IPS DF 4.7 (cell line): Measurements from ENCODE around the gene LMF1.
"Not testable (repeated sequence)": the region's sequence is repeated elsewhere in the genome, so short reads cannot be mapped to it uniquely, and the experiment has no call there.

Experiments used
- DNase-seq: peaks from one replicate; pipeline ENCODE4 v3.0.0-alpha.2; 2013; ENCODE audit warnings: low spot score; ENCODE audit errors: extremely low read depth

Gene LMF1

GRCh38 chr16:851871-852270, 118.9 kb downstream of the LMF1 start:
- DNase-seq: no peak

GRCh38 chr16:851209-851810, 119.5 kb downstream of the LMF1 start:
- no peak for DNase-seq

DNA sequence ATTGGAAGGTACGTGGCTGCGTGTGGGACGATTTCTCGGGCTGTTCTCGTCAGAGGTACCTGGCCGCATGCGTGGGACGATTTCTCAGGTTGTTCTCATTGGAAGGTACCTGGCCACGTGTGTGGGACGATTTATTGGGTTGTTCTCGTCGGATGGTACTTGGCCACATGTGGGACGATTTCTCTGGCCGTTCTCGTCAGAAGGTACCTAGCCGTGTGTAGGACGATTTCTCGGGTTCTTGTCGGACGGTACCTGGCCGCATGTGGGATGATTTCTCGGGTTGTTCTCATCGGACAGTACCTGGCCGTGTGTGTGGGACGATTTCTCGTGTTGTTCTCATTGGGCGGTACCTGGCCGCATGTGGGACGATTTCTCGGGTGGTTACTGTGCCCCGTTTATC, 120.1 kb downstream of the LMF1 start:
- no peak for DNase-seq

- no peak for DNase-seq
Measured at GRCh38 chr16:848510-849253, 122.1 kb downstream of the LMF1 start.

GRCh38 chr16:847681-848445, 122.9 kb downstream of the LMF1 start:
- no peak for DNase-seq

DNA sequence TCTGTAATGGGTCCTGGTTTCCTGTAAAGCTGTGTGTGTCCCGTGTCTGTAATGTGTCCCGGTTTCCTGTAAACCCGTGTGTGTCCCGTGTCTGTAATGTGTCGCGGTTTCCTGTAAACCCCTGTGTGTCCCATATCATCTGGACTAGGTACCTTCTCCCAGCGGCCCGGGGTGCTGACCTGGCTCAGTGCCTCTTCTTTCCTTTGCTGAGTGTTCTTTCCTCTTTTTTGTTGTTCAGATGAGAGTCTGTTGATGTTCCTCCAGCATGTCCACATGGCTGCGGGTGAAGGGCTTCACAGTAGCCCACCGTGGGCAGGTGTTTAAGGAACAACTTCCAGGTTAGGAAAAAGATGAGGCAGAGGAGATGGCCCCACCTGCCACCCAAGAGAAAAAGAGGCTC, 123.6 kb downstream of the LMF1 start:
- no peak for DNase-seq

- no peak for DNase-seq
Measured at GRCh38 chr16:845351-845745, 125.4 kb downstream of the LMF1 start.

GRCh38 chr16:844638-845350, 126.0 kb downstream of the LMF1 start:
- no peak for DNase-seq

DNA sequence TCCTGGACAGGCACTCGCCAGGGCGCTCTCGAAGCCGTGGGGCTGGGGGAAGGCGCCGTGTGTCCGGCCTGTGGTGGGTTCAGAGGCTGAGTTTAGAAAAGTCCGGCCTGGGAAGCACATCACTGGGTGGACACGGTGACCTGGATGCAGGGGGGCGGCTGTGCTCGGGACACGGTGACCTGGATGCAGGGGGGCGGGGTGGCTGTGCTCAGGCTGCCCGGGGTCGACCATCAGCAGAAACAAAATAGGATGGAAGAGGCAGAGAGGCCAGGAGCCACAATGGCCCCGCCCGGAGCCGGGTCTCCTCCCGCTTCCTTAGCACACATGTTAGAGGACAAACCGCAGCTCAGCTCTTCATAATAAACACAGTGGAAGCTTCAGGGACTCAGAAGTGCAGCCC, 127.0 kb downstream of the LMF1 start:
- DNase-seq: no peak

- DNase-seq: no peak
Measured at GRCh38 chr16:842711-843560, 127.8 kb downstream of the LMF1 start.

GRCh38 chr16:842061-842476, 128.7 kb downstream of the LMF1 start:
- DNase-seq: no peak

- DNase-seq: no peak
Measured at GRCh38 chr16:841455-842060, 129.2 kb downstream of the LMF1 start.

DNA sequence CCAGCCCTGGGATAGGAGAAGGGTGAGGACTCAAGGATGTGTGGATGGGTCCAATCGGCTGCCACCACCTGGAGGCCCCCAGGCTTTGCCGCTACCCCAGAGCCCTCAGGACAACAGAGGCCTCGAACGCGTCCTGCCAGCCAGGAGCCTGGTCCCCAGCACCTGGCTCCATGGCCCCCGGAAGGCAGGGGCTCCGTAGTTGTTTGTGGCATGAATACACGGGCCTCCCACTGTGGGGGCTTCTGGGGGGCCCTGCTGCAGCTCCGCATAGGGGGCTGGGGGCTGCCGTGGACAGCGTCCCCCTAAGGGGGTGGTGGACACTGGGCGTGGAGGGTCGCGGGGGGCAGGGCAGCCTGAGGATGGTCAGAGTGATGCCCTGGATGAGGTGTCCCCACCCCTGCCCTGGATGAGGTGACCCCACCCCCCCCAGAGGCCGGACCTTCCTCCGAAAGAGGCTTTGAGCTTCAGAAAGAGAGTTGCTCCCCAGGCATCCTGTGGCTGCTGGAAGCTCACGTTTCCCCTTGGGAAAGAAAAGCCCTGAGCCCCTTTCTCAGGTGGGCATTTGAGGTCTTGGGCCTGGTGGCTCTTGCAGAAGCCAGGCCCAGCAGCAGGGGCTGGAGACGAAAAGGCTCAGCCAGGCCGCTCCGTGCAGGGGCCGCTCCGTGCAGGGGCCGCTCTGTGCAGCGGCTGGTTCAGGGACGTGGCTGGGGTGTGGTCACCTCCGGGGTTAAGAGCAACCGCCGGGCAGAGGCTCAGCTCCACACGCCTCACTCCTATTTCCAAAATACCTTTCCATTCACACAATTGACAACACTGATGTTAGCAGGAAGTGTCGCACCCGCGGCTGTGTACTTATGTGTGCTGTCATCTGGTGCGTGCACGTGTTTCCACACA, 130.0 kb downstream of the LMF1 start:
- DNase-seq: no peak

DNA sequence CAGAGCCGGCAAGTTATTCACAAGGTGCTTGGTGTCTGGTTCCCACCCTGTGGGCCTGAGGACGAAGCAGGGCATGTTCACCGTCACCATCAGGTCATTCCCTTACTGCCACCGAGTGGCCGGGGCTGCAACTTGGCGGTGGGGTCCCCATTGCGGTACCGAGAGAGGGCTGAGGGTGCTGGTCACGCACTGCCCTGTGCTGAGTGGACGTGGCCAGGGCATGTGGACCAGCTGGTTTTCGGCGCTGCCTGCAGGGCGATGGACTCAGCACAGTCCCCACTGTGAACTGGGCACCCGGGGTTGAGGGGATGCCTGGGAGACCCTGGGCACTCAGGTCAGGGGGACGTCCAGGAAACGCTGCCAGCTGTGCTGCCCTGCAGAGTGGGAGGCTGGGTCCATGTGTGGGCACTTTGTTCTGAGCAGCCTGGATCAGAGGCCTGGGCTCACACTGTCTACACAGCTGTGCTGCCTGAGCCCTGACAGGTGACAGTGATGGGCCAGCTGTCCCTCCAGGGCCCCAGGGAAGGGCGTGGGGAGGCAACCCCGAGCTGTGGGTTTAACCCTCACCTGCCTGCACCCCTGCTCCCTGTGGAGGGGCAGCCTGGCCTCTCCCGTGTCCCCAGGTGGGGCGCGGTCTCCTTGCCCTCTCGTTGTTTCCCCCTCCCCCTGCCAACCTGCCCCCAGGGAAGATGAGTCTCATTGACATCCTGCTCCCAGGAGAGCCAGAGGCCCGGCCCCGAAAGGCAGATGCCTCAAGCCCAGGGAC, 131.0 kb downstream of the LMF1 start:
- DNase-seq: no peak

- DNase-seq: no peak
Measured at GRCh38 chr16:838741-839140, 132.0 kb downstream of the LMF1 start.

- DNase-seq: not testable (repeated sequence)
Measured at GRCh38 chr16:836822-837221, 134.0 kb downstream of the LMF1 start.

DNA sequence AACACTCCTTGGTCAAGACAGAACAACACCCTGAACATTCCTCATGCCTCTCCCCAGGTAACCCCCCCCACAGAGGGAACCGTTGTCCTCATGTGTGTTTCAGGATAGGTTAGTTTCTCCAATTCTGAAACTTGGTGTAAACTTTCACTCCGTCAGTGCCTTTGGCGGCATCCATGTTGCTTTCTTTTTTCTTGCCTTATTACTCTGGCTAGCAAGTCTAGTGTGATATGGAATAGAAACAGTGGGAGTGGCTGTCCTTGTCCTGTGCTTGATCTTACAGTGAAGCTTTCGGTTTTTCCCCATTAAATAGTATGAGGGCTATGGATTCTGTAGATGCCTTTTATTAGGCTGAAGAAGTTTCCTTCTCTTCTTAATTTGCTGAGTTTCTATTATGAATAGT, 134.6 kb downstream of the LMF1 start:
- DNase-seq: no peak

GRCh38 chr16:835373-835772, 135.4 kb downstream of the LMF1 start:
- DNase-seq: no peak

DNA sequence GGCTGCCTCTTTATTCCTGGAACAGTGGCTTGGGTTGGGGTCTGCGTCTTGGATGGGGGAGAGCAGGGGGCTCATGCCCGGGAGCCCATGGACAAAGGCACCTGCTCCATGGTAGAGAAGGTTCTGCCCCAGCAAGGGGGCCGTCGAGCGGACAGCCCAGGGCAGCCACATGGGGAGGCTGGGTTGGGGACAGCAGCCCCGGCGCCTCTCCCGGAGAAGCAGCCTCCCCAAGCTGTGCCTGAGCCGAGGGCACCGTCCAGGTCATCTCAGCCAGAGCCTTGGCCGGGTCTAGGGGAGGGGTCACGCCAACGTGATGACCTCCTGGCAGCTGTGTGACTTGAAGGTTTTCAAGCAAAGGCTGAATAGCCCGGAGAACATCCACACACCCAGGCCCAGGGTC, 137.4 kb downstream of the LMF1 start:
- DNase-seq: no peak
